HepG2 (cell line): ENCODE results near the gene NUDT2. TPM values are rescaled to one million over a fixed set of nuclear protein-coding genes. Genes with fewer than 3 reads are reported as not detected.
A peak's percentile ranks its signal among the peaks of the same experiment; 100 is the strongest.

Experiments
- HOXA5 ChIP-seq: sonication (generic); formaldehyde crosslinking; IDR thresholded peaks from 2 replicates; pipeline ENCODE4 v1.4.0; 2020; ENCODE audit warnings: missing genetic modification reagents
- MAFG ChIP-seq: sonication (generic); formaldehyde crosslinking; IDR thresholded peaks from 2 replicates; pipeline ENCODE4 v1.5.1; 2020; ENCODE audit warnings: mild to moderate bottlenecking, missing genetic modification reagents
- MZF1 ChIP-seq: sonication (generic); formaldehyde crosslinking; IDR thresholded peaks from 2 replicates; pipeline ENCODE4 v1.8.1; 2023; ENCODE audit warnings: mild to moderate bottlenecking, missing genetic modification reagents, borderline replicate concordance
- NCOR1 ChIP-seq: fragments of 200-600 bp; sonication (generic); IDR thresholded peaks from 2 replicates; pipeline ENCODE4 v1.7.0; 2017; ENCODE audit warnings: antibody characterized with exemption, low read length, borderline replicate concordance
- NR2F2 ChIP-seq: IDR thresholded peaks from 2 replicates; pipeline ENCODE4 v1.6.1; 2012; ENCODE audit warnings: low read depth, inconsistent platforms, borderline replicate concordance
- SMAD3 ChIP-seq: sonication (generic); formaldehyde crosslinking; IDR thresholded peaks from 2 replicates; pipeline ENCODE4 v1.4.0; 2020; ENCODE audit warnings: missing genetic modification reagents
- SRSF1 ChIP-seq: fragments of 200-400 bp; formaldehyde crosslinking; optimal IDR thresholded peaks from 2 replicates; pipeline ENCODE3; 2017; ENCODE audit warnings: mild to moderate bottlenecking, low read depth, low read length, moderate library complexity
- ZBTB8A ChIP-seq: sonication (generic); formaldehyde crosslinking; IDR thresholded peaks from 2 replicates; pipeline ENCODE4 v1.4.0; 2020; ENCODE audit warnings: mild to moderate bottlenecking, low read depth, missing genetic modification reagents, borderline replicate concordance
- ZNF230 ChIP-seq: sonication (generic); formaldehyde crosslinking; IDR thresholded peaks from 2 replicates; pipeline ENCODE4 v1.4.0; 2020; ENCODE audit warnings: mild to moderate bottlenecking, missing genetic modification reagents
- ZNF292 ChIP-seq: sonication (generic); formaldehyde crosslinking; IDR thresholded peaks from 2 replicates; pipeline ENCODE4 v1.8.1; 2022; ENCODE audit warnings: mild to moderate bottlenecking, low read depth, missing genetic modification reagents, borderline replicate concordance
- ZNF460 ChIP-seq: sonication (generic); formaldehyde crosslinking; IDR thresholded peaks from 2 replicates; pipeline ENCODE4 v1.5.1; 2020; ENCODE audit warnings: missing genetic modification reagents, mild to moderate bottlenecking, borderline replicate concordance
- ZNF549 ChIP-seq: sonication (generic); formaldehyde crosslinking; IDR thresholded peaks from 2 replicates; pipeline ENCODE4 v1.5.0; 2020; ENCODE audit warnings: missing genetic modification reagents
- ZNF556 ChIP-seq: sonication (generic); formaldehyde crosslinking; IDR thresholded peaks from 2 replicates; pipeline ENCODE4 v1.4.0; 2020; ENCODE audit warnings: mild to moderate bottlenecking, missing genetic modification reagents, borderline replicate concordance
- ZNF878 ChIP-seq: sonication (generic); formaldehyde crosslinking; IDR thresholded peaks from 2 replicates; pipeline ENCODE4 v1.8.1; 2023; ENCODE audit warnings: mild to moderate bottlenecking, missing genetic modification reagents, moderate library complexity
- ZSCAN20 ChIP-seq: sonication (generic); formaldehyde crosslinking; IDR thresholded peaks from 2 replicates; pipeline ENCODE4 v1.4.0; 2020; ENCODE audit warnings: missing genetic modification reagents, mild to moderate bottlenecking, borderline replicate concordance
- ZSCAN29 ChIP-seq: sonication (generic); formaldehyde crosslinking; conservative IDR thresholded peaks from 2 replicates; pipeline ENCODE4 v1.4.0; 2020; ENCODE audit warnings: mild to moderate bottlenecking, missing genetic modification reagents
- polyA plus RNA-seq, 8 experiments: library from polyadenylated mRNA; depleted of rRNA in 3 of 8; stranded (reverse) in 7 of 8; unstranded in 1 of 8; fragments of >200 nt; fragmentation: Illumina TruSeq in 4 of 8; extraction: Trizol in 4 of 8; gene quantifications; 2 replicates each; pipeline versions ENCODE4 v1.2.1 to v1.2.3, GENCODE V29; 2011 to 2016; ENCODE audit warnings: low read depth in 4 of 8, missing spikeins in 1 of 8, mixed read lengths in 1 of 8; ENCODE audit not compliant: insufficient read depth in 1 of 8
- total RNA-seq, 5 experiments: library from RNA; depleted of rRNA; stranded (reverse); fragments of >200 nt; fragmentation: Illumina TruSeq; extraction: Trizol; gene quantifications; 2 replicates each; pipeline ENCODE4 v1.2.3, GENCODE V29; 2016; ENCODE audit warnings: low read depth in 1 of 5
- TF ChIP-seq, protein P1 (sequence below): sonication (generic); formaldehyde crosslinking; conservative IDR thresholded peaks from 2 replicates; pipeline ENCODE4 v1.4.0; 2020; ENCODE audit warnings: missing genetic modification reagents
- TF ChIP-seq, protein P2 (sequence below): sonication (generic); formaldehyde crosslinking; IDR thresholded peaks from 2 replicates; pipeline ENCODE4 v1.4.0; 2020; ENCODE audit warnings: missing genetic modification reagents, borderline replicate concordance
- TF ChIP-seq, protein P3 (sequence below): sonication (generic); formaldehyde crosslinking; IDR thresholded peaks from 2 replicates; pipeline ENCODE4 v1.4.0; 2020; ENCODE audit warnings: missing genetic modification reagents, borderline replicate concordance

Gene NUDT2
- total and polyA plus RNA-seq, 2 of the 13 experiments (the other 11 are each of a cell fraction or from before 2014, with no cell fraction given), result 19.9 to 24.6 TPM

DNA sequence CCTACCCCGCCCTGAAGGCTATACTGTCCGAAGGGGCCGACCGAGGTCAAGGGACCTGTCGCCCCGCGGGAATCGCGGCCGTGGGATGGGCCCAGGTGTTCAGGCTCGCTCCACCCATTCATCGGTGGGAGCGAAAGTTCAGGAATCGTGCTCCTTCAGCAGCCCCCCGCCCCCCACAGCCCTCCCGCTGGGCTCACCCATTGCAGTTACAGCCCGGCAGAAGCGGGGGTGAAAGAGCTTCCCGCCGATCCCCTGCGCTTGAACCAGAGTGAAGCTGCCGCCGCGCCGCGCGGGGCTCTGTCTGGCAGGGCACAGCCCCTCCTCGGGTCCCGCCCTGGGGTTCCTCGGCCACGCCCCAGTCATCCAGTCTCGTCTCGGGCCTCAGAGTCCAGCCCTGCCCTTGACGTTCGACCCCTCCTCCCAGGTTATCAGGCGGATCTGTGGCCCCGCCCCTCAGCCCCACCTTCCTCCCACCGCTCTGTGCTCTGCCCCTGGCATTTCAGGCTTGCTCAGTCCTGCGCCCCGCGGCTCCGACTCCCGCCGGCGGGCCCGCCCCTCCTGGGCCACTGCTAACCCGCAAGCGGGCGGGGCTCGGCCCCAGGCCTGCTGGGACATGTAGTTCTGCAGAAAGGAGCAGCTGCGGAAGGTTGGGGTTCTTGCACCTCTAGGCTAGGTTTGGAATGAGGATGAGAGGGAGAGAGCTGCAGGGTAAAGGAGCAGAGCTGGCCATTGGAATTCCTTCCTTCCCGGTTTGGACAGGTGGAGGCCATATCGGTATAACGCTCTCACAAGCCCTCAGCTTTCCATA is 47.4 kb downstream of the NUDT2 start, which contains the start of gene MYORG (continued):
- no peak for TF ChIP-seq NR2F2
- TF ChIP-seq, protein P1, sequence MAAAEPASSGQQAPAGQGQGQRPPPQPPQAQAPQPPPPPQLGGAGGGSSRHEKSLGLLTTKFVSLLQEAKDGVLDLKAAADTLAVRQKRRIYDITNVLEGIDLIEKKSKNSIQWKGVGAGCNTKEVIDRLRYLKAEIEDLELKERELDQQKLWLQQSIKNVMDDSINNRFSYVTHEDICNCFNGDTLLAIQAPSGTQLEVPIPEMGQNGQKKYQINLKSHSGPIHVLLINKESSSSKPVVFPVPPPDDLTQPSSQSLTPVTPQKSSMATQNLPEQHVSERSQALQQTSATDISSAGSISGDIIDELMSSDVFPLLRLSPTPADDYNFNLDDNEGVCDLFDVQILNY (CRISPR knock-in tag), result no peak
- no peak; the same call in 1 of the 2 replicates for TF ChIP-seq ZNF230 (CRISPR knock-in tag)
- TF ChIP-seq HOXA5 (CRISPR knock-in tag), result peak; percentile 48; the same call in 1 of the 2 replicates
- TF ChIP-seq, protein P2, sequence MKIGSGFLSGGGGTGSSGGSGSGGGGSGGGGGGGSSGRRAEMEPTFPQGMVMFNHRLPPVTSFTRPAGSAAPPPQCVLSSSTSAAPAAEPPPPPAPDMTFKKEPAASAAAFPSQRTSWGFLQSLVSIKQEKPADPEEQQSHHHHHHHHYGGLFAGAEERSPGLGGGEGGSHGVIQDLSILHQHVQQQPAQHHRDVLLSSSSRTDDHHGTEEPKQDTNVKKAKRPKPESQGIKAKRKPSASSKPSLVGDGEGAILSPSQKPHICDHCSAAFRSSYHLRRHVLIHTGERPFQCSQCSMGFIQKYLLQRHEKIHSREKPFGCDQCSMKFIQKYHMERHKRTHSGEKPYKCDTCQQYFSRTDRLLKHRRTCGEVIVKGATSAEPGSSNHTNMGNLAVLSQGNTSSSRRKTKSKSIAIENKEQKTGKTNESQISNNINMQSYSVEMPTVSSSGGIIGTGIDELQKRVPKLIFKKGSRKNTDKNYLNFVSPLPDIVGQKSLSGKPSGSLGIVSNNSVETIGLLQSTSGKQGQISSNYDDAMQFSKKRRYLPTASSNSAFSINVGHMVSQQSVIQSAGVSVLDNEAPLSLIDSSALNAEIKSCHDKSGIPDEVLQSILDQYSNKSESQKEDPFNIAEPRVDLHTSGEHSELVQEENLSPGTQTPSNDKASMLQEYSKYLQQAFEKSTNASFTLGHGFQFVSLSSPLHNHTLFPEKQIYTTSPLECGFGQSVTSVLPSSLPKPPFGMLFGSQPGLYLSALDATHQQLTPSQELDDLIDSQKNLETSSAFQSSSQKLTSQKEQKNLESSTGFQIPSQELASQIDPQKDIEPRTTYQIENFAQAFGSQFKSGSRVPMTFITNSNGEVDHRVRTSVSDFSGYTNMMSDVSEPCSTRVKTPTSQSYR, result peak; percentile 66; the same call in 1 of the 2 replicates
- no peak for TF ChIP-seq ZNF460 (CRISPR knock-in tag)
- no peak for TF ChIP-seq MAFG
- TF ChIP-seq ZNF878 (CRISPR knock-in tag), result no peak
- TF ChIP-seq SMAD3, result 0 out of 2 replicates have a peak, but pooled peaks have one; percentile 15
- peak; percentile 93; the same call in 1 of the 2 replicates for TF ChIP-seq ZNF556 (CRISPR knock-in tag)
- TF ChIP-seq MZF1 (CRISPR knock-in tag), result no peak
- TF ChIP-seq NCOR1, result peak; percentile 62; the same call in 1 of the 2 replicates
- TF ChIP-seq ZNF292 (CRISPR knock-in tag), result no peak
- no peak for TF ChIP-seq ZNF549 (CRISPR knock-in tag)
- TF ChIP-seq ZBTB8A (CRISPR knock-in tag), result peak; percentile 99
- TF ChIP-seq, protein P3, sequence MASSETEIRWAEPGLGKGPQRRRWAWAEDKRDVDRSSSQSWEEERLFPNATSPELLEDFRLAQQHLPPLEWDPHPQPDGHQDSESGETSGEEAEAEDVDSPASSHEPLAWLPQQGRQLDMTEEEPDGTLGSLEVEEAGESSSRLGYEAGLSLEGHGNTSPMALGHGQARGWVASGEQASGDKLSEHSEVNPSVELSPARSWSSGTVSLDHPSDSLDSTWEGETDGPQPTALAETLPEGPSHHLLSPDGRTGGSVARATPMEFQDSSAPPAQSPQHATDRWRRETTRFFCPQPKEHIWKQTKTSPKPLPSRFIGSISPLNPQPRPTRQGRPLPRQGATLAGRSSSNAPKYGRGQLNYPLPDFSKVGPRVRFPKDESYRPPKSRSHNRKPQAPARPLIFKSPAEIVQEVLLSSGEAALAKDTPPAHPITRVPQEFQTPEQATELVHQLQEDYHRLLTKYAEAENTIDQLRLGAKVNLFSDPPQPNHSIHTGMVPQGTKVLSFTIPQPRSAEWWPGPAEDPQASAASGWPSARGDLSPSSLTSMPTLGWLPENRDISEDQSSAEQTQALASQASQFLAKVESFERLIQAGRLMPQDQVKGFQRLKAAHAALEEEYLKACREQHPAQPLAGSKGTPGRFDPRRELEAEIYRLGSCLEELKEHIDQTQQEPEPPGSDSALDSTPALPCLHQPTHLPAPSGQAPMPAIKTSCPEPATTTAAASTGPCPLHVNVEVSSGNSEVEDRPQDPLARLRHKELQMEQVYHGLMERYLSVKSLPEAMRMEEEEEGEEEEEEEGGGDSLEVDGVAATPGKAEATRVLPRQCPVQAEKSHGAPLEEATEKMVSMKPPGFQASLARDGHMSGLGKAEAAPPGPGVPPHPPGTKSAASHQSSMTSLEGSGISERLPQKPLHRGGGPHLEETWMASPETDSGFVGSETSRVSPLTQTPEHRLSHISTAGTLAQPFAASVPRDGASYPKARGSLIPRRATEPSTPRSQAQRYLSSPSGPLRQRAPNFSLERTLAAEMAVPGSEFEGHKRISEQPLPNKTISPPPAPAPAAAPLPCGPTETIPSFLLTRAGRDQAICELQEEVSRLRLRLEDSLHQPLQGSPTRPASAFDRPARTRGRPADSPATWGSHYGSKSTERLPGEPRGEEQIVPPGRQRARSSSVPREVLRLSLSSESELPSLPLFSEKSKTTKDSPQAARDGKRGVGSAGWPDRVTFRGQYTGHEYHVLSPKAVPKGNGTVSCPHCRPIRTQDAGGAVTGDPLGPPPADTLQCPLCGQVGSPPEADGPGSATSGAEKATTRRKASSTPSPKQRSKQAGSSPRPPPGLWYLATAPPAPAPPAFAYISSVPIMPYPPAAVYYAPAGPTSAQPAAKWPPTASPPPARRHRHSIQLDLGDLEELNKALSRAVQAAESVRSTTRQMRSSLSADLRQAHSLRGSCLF (CRISPR knock-in tag), result no peak
- TF ChIP-seq ZSCAN20, result no peak; the same call in 1 of the 2 replicates
- peak; percentile 32 for TF ChIP-seq SRSF1
- peak; percentile 65; the same call in 1 of the 2 replicates for TF ChIP-seq ZSCAN29 (CRISPR knock-in tag)
